Left cardiac atrium (tissue), 4 donors: Measurements from ENCODE around the gene PLBD1. TPM values are rescaled to one million over a fixed set of nuclear protein-coding genes. Genes with fewer than 3 reads are reported as not detected.

Source experiments
- ATAC-seq, 2 donors: fragments of 200-7000 bp; cut with Tn5 transposase; one replicate each; pipeline ENCODE4 v1.9.1; 2020; ENCODE audit warnings: mild to moderate bottlenecking in 2 of 2, moderate library complexity in 2 of 2
- DNase-seq: peaks from one replicate; pipeline ENCODE4 v3.0.0-alpha.2; 2020
- intact Hi-C, 2 donors: fragments of 100-400 bp; cut with DNase I; formaldehyde crosslinking; loops; one replicate each; pipeline versions ENCODE4 v1.14.1 to v1.15.1; 2022 to 2023
- total RNA-seq, 2 donors: library from RNA; stranded (reverse); fragmentation: NEBNext Ultra II Directional; extraction: Animal tissue kit (Norgen Biotek cat#: 25700); gene quantifications; one replicate each; pipeline ENCODE4 v1.2.1, GENCODE V29; 2021
- donor health status: DM: no; HTN: yes; CAD: no.
- donor health status: DM: no; HTN: yes; CAD: no; lungs with severe emphysema.
- donor health status: DM: yes; HTN: yes; CAD: no.
- donor health status: Dilated cardiomyopathy.

Gene PLBD1
- total RNA-seq, 2 donors from 2014 or later, result 22.0 to 30.9 TPM

DNA sequence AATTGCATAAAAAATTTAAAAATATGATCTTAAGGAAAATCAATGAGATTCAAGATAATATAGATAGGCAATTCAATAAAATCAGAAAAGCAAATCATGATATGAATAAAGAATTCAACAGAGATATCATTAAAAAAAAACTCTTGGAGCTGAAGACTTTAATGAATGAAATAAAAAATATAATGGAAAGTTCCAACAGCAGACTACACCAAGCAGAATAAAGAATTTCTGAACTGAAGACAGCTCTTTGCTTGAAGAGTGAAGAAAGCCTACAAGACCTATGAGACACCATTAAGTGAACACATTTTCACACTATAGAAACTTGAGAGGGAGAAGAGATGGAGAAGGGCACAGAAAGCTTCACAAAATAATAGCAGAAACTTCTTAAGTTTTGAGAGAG, 45.9 kb downstream of the PLBD1 start:
- ATAC-seq (no peak), DNase-seq (no peak)
- intact Hi-C loops, result no loop called here

DNA sequence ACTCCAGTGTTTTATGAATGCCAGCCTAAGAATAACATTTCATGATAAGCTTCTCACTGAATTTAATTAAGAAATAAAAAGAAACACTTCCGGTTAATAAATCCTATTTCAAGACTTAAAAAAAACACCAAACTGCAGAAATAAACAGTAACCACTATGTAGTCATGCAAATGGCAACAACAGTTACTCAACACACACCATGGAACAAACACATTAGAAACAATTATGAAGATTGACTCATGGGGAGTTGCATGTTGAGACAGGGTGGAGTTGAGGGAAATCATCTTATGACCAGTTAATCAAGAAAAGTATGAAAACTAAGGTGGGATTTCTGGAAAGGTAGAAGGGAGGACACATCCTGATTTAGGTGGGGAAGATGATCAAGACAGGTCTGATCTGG, 52.7 kb downstream of the PLBD1 start:
- no peak for DNase-seq
- intact Hi-C loops, result loop anchor here (5.0 to 10.0 kb wide), 2 partner anchors 37 to 100 kb away; no protein-coding TSS in a partner anchor
- no peak for ATAC-seq

DNA sequence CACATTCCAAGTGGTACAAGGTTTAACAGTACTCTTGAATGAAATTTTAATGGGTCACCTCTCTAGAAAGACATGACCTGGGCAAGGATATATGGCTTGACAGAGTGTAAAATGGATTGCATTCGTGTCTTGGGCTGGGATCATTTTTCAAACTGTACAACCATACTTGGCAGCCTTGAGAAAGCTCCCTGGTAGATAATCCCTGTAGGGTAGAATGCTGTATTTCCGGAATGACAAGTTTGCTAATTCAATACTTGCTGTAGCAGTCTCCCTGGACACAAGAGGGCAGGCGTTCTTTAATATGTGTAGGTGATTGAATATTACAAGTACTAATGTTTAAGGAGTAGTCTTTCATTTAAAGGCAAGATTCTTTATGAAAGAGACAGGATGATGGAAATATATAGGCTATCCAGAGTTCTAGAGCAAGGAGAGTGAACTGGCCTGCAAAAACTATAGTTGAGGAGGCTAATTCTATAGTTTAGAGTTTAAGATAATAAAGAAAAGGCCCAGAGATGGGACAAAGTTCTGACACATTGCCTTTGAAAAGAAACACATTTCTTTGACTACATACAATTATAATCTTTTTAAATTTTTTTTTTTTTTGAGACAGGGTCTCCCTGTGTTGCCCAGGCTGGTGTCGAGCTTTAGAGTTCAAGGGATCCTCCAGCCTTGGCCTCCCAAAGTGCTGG, 53.4 kb downstream of the PLBD1 start:
- peak; percentile 60 to 81 for ATAC-seq
- DNase-seq, result no peak
- intact Hi-C loops, result loop anchor here (5.0 to 10.0 kb wide), 2 partner anchors 38 to 101 kb away; no protein-coding TSS in a partner anchor

DNA sequence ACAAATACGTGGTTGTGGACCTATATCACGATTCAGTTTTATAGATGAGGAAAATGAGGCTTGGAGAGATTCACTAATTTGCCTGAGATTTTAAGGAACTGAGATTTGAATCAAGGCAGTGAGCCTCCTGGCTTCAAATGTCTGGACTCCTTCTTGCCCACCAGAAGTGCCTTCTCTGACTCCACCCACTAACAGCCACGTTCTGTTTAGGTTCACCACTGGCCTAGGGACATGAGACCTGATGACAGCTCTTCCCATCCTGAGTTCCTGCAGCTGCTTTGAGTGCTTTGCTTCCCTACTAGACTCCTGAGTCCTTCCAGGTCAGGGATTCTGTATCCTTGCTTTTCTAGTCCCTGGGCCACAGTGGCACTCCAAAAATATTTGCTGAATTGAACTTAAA, 57.1 kb downstream of the PLBD1 start:
- intact Hi-C loops, result loop anchor here (5.0 to 10.0 kb wide), 2 partner anchors 42 to 104 kb away; no protein-coding TSS in a partner anchor
- no peak for ATAC-seq

DNA sequence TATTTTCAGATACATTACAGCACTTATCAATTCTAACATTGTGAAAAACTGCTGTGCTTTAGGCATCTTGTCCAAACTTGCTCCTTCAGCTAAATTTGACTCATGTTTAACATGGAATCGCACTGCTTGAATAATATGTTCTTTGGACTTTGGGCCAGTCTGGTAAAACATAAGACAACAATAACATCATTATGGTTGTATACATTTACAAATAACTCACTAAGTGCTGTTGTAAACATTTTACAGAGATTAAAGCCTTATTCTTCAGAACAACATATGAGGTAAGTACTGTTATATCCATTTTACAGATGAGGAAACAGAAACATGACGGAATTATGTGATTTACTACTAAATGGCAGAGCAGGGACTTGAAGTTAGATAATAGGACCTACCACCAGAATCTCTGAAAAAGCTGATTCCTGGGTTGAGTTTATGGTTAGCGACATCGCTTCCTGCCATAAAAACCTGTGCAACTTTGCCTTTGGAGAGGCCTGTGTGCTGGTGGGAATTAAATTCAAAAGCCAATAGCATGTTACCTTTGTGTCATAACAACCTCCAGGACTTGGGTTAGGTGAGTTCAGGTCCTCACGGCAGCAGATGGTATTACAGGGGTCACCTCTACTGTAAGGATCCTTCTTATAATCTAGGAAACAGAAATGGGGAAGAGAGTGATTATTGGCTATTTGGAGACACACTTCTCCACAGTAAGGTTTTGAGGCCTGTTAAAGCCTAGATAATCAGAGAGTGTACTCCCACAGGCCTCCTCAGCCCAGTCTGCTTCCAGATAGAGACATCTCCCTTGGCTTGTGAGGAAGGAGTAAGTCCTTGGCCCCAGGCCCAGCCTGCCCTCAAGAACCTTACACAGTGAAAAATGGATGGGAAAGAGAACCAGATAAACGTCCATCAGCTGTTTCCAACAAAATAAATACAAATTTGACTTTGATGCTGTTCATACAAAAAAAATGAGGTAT, 61.8 kb downstream of the PLBD1 start:
- intact Hi-C loops, result no loop called here
- DNase-seq (no peak), ATAC-seq (no peak)

More for the DNA sequence above, 57.1 kb downstream of the PLBD1 start:
- DNase-seq, result no peak

DNA sequence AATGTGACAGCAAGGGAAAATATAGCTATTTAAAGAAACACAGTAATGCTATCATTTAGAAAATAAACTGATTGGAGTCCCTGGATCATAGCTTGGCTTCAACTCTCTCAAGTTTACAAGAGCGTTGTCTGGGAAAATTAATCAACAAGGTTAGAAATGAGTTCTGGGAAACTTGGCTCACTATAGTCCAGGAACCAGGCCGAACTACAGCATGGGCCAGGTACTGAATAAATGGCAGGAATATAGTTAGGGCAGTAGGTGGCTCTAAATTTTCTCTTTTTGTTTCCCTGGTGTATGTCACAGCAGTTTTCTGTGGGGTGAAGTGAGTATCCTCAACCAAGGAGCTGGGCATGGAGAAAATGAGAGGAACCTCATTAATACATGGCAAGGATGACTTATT, 72.4 kb downstream of the PLBD1 start:
- intact Hi-C loops, result no loop called here
- ATAC-seq, result no peak
- DNase-seq, result no peak

DNA sequence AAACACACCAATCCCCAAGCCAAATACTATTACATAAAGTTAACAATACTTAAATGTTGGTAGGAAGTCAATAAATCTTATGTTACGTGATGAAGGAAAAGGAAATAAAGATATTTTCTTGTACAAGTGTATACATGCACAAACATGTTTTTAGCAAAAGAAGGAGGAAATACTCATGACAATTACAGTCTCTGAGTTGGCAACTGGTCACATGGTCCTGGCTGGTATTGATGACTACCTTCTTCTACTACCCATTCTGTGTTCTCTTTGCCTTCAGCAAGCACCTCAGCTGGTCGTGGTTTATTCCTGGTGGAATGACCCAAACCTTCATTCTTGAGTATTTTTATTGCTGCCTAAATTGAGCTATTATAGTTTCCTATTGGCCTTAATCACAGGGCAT, 84.8 kb downstream of the PLBD1 start:
- intact Hi-C loops, result no loop called here
- no peak for DNase-seq
- no peak for ATAC-seq

DNA sequence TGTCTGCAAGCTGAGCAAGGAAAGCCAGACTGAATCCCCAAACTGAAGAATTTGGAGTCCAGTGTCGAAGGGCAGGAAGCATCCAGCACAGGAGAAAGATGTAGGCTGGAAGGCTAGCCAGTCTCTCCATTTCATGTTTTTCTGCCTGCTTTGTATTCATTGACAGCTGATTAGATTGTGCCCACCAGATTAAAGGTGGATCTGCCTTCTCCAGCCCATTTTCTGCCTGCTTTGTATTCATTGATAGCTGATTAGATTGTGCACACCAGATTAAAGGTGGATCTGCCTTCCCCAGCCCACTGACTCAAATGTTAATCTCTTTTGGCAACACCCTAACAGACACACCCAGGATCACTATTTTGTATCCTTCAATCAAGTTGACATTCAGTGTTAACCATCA, 85.3 kb downstream of the PLBD1 start:
- ATAC-seq, result no peak
- no peak for DNase-seq
- intact Hi-C loops, result no loop called here

DNA sequence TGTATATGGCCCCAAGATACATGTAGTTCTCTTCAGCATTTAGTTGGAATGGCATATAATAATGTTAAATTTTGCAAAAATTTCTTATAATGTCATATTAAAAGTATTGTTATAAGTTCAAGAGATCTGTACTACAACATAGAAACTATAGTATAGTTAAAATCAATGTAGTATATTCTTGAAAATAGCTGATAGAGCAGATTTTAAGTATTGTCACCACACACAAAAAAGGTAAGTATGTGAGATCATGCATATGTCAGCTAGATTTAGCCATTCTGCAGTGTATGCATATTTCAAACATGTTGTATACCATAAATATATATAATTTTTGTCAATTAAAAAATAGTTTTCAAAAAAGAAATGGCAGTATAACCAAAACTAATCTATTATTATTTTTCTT, 86.5 kb downstream of the PLBD1 start:
- DNase-seq, result no peak

DNA sequence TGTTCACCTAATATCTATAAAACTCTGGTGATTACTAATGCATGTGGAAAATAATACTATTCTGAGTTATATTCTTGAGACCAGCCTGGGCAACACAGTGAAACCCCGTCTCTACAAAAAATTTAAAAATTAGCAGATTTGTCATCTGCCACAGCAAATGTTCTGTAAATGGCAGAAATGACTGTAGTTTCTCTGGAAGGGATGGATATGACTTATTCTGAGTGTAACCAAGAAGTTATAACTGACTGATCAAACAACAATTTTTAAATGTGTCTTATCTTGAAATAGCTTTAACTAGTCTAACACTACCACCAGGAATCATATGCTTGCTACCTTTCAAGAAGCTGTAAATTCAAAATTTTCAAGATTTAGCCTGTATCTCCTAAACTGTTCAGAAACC, 88.7 kb downstream of the PLBD1 start:
- intact Hi-C loops, result no loop called here
- DNase-seq (no peak), ATAC-seq (no peak)

More for the DNA sequence above, 86.5 kb downstream of the PLBD1 start:
- no peak for ATAC-seq
- intact Hi-C loops, result no loop called here

DNA sequence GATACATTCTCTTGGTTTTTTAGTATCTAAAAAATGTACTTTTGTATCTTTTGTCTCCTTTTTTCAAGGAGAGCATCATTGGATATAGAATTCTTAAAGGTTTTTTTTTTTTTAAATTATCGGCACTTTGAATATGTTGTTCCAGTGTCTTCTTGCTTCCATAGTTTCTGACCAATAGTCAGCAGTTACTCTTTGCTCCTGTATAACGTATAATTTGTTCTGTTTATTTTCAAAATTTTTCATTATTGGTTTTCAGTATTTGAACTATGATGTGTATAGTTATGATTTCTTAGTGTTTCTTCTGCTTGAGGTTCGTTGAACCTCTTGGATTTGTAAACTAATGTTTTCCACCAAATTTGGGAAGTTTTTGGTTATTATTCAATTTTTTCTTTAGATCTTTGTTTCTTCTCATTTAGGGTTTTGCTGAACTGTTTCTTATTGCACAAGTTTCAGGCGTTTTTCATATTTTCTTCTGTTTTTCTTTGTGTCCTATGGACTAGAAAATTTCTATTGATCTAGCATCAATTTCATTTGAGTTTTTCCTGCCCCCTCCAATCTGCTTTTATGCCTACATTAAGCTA, 93.9 kb downstream of the PLBD1 start:
- ATAC-seq (no peak), DNase-seq (no peak)
- intact Hi-C loops, result no loop called here

DNA sequence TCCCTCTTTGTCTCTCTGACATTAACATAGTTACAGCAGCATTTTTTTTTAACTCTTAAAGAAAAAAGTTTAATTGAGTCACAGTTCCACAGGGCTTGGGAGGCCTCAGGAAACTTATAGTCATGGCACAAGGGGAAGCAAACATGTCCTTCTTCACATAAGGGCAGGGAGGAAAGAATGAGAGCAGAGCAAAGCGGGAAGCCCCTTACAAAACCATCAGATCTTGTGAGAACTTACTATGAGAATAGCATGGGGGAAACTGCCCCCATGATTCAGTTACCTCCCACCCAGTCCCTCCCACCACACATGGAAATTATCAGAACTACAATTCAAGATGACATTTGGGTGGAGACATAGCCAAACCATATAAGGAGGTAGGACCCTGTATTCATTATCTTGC, 96.2 kb downstream of the PLBD1 start:
- no peak for ATAC-seq
- intact Hi-C loops, result no loop called here
- no peak for DNase-seq

DNA sequence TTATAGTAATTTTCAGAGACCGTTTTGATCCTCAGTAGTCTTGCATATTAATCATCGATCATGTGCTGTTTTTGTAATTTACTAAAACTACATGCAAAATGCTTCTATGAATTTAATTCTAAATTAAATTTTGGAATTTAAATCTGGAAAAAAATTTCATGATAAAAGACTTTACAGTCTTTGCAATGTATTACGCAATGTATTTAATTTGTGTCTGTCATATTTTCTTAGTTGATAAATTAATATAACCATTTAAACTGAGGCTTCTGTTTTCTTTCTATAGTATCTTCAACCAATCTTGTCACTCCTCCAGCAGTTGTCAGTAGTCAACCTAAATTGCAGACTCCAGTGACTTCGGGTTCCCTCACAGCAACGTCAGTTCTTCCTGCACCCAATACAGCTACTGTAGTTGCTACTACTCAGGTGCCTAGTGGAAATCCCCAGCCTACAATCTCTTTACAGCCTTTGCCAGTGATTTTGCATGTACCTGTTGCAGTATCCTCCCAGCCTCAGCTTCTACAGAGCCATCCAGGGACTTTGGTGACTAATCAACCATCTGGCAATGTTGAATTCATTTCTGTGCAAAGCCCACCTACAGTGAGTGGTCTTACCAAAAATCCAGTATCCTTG, 107.4 kb downstream of the PLBD1 start:
- intact Hi-C loops, result no loop called here

DNA sequence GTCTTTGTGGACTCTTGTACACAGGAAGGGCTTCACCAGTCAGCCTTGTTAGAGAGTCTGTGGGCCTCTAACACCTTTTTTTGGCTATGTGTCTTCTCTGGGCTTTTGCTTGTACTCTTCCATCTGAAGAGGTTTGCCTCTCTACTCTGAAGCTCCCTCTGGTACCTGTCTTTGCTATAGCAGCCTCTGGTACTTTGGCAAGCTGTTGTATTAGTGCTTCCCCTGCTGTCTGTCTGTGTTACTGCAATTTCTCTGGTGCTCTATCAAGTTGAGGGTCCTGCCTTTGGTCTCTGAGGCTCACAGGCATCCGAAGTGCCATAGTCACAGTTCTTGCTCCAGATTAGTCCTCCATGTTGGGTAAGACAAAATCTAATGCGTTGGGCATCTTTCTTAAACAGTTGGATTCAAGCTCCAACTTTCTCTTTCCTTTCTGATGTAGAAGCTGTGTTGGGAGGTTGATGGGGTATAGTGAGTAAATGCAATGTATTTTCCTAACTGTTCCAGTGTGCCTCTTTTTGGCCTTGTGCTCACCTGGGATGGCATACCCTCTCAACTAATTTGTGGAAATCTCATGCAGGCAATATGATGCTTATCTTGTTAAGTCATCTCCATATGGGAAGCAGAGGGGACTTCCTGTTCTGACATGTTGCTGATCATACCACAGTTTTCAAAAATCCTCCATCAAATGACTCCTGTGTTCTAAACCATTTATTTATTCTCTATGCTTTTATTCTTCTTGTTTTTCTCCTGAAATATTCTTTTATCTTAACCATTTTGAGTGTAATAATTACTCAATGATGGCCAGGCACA, 113.4 kb downstream of the PLBD1 start:
- ATAC-seq, result peak in 1 of 2 donors; percentile 18

More for the DNA sequence above, 107.4 kb downstream of the PLBD1 start:
- ATAC-seq, result no peak
- no peak for DNase-seq

More for the DNA sequence above, 113.4 kb downstream of the PLBD1 start:
- intact Hi-C loops, result no loop called here
- DNase-seq, result no peak

Other genes with a start within 250 kb of the PLBD1 start
- 10 to 100 TPM; 55.0 to 59.4 TPM for gene ATF7IP, start 202.2 kb downstream of the PLBD1 start, total RNA-seq
- not detected for gene GUCY2C, start 128.7 kb upstream of the PLBD1 start, total RNA-seq
- 10 to 100 TPM; 41.0 to 56.0 TPM for gene WBP11, start 235.6 kb upstream of the PLBD1 start, total RNA-seq
- 1 to 10 TPM in 1 of 2 donors, under 1 TPM in 1; 0.94 to 1.1 TPM for gene C12orf60, start 235.8 kb upstream of the PLBD1 start, total RNA-seq
- gene SMCO3, start 246.3 kb upstream of the PLBD1 start, total RNA-seq, result under 1 TPM; 0.29 to 0.44 TPM